Heart left ventricle (tissue), 13 donors: ENCODE results near the gene DCAF15.

Experiments used
- CTCF ChIP-seq, 12 donors: fragments of 200-600 bp; sonication (generic) in 4 of 12; IDR thresholded peaks; one replicate each; pipeline versions ENCODE4 v1.5.0 to v1.8.0; 2018 to 2022; ENCODE audit warnings: antibody characterized with exemption in 12 of 12, mild to moderate bottlenecking in 5 of 12
- POLR2A ChIP-seq, 2 donors: fragments of 450-650 bp; IDR thresholded peaks; one replicate each; pipeline ENCODE4 v1.6.1; 2017; ENCODE audit warnings: antibody characterized with exemption in 2 of 2, mild to moderate bottlenecking in 2 of 2, moderate library complexity in 2 of 2
- donor health status: ischemic (EF 13 %, LVEDD 7.1; RV severe dilation, severe dysfunction).
- donor health status: DM: no; HTN: yes; CAD: no.
- donor health status: DM: no; HTN: no; CAD: no.
- donor health status: ischemic (EF 25% LVEDD 6.9; RV normal size, moderate dysfunction).
- donor health status: ischemic (EF 25% LVEDD 5.7; RV mildly dilated, moderate dysfunction).
- donor health status: ischemic (EF 35%, LVEDD 5.7; RV mildly dilated, moderate dysfunction).
- donor health status: nonischemic (EF 11% LVEDD 7.7; RV severe dilation, severe dysfunction).
- donor health status: DM: yes; HTN: yes; CAD: no.
- donor health status: PGD.
- donor health status: ischemic (EF 29% LVEDD 5.4; RV normal size, mild dysfunction).
- donor health status: nonischemic (EF 23%, LVEDD 6.1; RV moderate dilation, normal function).

- TF ChIP-seq POLR2A (IDR thresholded peaks at IDR 0.05) (no peak), CTCF (IDR thresholded peaks at IDR 0.05) (no peak)
Observed at GRCh38 chr19:13990085-13990484, 37.8 kb downstream of the DCAF15 start.
